Measurements from ENCODE around the gene ACTR8.

DNA sequence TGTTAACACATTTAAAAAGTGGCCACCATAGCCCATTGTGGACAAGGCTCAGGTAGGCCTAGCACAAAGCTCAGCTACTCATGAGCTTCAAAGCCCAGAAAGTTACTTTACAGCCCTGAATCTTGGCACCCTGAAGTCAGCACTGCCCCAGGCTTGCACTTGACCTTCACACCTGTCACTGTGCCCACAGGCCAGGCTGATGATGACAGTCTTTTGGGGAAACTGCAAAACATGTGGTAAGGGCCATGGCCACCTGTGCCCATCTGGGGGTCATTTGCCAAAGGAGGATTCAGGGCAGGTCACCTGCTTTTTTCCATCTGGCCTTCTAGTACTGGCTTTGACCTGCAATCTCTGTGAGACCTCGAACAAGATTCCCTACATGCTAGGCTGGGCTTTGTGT is 46.7 kb downstream of the ACTR8 start:
- TF ChIP-seq, protein P1, sequence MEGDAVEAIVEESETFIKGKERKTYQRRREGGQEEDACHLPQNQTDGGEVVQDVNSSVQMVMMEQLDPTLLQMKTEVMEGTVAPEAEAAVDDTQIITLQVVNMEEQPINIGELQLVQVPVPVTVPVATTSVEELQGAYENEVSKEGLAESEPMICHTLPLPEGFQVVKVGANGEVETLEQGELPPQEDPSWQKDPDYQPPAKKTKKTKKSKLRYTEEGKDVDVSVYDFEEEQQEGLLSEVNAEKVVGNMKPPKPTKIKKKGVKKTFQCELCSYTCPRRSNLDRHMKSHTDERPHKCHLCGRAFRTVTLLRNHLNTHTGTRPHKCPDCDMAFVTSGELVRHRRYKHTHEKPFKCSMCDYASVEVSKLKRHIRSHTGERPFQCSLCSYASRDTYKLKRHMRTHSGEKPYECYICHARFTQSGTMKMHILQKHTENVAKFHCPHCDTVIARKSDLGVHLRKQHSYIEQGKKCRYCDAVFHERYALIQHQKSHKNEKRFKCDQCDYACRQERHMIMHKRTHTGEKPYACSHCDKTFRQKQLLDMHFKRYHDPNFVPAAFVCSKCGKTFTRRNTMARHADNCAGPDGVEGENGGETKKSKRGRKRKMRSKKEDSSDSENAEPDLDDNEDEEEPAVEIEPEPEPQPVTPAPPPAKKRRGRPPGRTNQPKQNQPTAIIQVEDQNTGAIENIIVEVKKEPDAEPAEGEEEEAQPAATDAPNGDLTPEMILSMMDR (IDR thresholded peaks at IDR 0.05), result no peak
- TF ChIP-seq POLR2A (IDR thresholded peaks at IDR 0.05), result no peak
